Trophoblast cell (in vitro differentiated cells and primary cell): ENCODE results near the gene SST.

Experiments used
- DNase-seq, 2 donors: peaks; one replicate each; pipeline ENCODE4 v3.0.0-alpha.2; 2016
- H2AFZ ChIP-seq: 2 replicates; pipeline ENCODE4 v1.6.1; 2013; ENCODE audit warnings: low read length, moderate library complexity, mild to moderate bottlenecking; ENCODE audit not compliant: insufficient read depth, poor library complexity
- H2AK5ac ChIP-seq: 2 replicates; pipeline ENCODE4 v1.6.1; 2013; ENCODE audit warnings: mild to moderate bottlenecking, low read length
- H2BK120ac ChIP-seq: 2 replicates; pipeline ENCODE4 v1.6.1; 2013; ENCODE audit warnings: low read length, mild to moderate bottlenecking, moderate library complexity; ENCODE audit not compliant: insufficient read depth, poor library complexity
- H2BK12ac ChIP-seq: 2 replicates; pipeline ENCODE4 v1.6.1; 2013; ENCODE audit warnings: mild to moderate bottlenecking, low read length, moderate library complexity
- H2BK5ac ChIP-seq: 2 replicates; pipeline ENCODE4 v1.6.1; 2013; ENCODE audit warnings: low read length, low read depth, moderate library complexity, mild to moderate bottlenecking; ENCODE audit not compliant: poor library complexity
- H3K14ac ChIP-seq: 2 replicates; pipeline ENCODE4 v1.6.1; 2013; ENCODE audit warnings: mild to moderate bottlenecking, low read length
- H3K18ac ChIP-seq: 2 replicates; pipeline ENCODE4 v1.6.1; 2013; ENCODE audit warnings: mild to moderate bottlenecking, low read length
- H3K23ac ChIP-seq: 2 replicates; pipeline ENCODE4 v1.6.1; 2013; ENCODE audit warnings: low read length
- H3K27ac ChIP-seq: 2 replicates; pipeline ENCODE4 v1.5.1; 2013; ENCODE audit warnings: low read depth, mild to moderate bottlenecking, inconsistent platforms, low read length, moderate library complexity
- H3K27me3 ChIP-seq: 2 replicates; pipeline ENCODE4 v1.6.1; 2013; ENCODE audit warnings: inconsistent platforms, mild to moderate bottlenecking, low read length, moderate library complexity; ENCODE audit not compliant: insufficient read depth
- H3K36me3 ChIP-seq, 2 experiments: 1 replicate in 1 of 2; 2 replicates in 1 of 2; pipeline ENCODE4 v1.6.1; 2013; ENCODE audit warnings: low read length in 2 of 2, mild to moderate bottlenecking in 2 of 2, moderate library complexity in 1 of 2; ENCODE audit not compliant: insufficient read depth in 2 of 2, control insufficient read depth in 1 of 2
- H3K4ac ChIP-seq: 2 replicates; pipeline ENCODE4 v1.6.1; 2013; ENCODE audit warnings: low read depth, mild to moderate bottlenecking, low read length, moderate library complexity
- H3K4me1 ChIP-seq, 2 experiments: 1 replicate in 1 of 2; 2 replicates in 1 of 2; pipeline ENCODE4 v1.6.1; 2013; ENCODE audit warnings: low read length in 2 of 2, mild to moderate bottlenecking in 2 of 2, moderate library complexity in 1 of 2; ENCODE audit not compliant: insufficient read depth in 2 of 2, control insufficient read depth in 1 of 2
- H3K4me2 ChIP-seq: 2 replicates; pipeline ENCODE4 v1.6.1; 2013; ENCODE audit warnings: inconsistent platforms, mild to moderate bottlenecking, low read length, moderate library complexity
- H3K4me3 ChIP-seq: 2 replicates; pipeline ENCODE4 v1.5.1; 2013; ENCODE audit warnings: mild to moderate bottlenecking, low read depth, low read length, inconsistent platforms
- H3K79me1 ChIP-seq: one replicate; pipeline ENCODE4 v1.6.1; 2013; ENCODE audit warnings: low read length
- H3K79me2 ChIP-seq: 2 replicates; pipeline ENCODE4 v1.6.1; 2013; ENCODE audit warnings: low read length, mild to moderate bottlenecking; ENCODE audit not compliant: control insufficient read depth, insufficient read depth, poor library complexity
- H3K9ac ChIP-seq: 2 replicates; pipeline ENCODE4 v1.6.1; 2013; ENCODE audit warnings: mild to moderate bottlenecking, low read length
- H3K9me3 ChIP-seq: 2 replicates; pipeline ENCODE4 v1.6.1; 2013; ENCODE audit warnings: low read depth, mild to moderate bottlenecking, control low read depth, inconsistent platforms, low read length; ENCODE audit not compliant: insufficient read depth
- H4K12ac ChIP-seq: 2 replicates; pipeline ENCODE4 v1.6.1; 2013; ENCODE audit warnings: low read depth, mild to moderate bottlenecking, low read length, moderate library complexity
- H4K8ac ChIP-seq: 2 replicates; pipeline ENCODE4 v1.6.1; 2013; ENCODE audit warnings: low read depth, mild to moderate bottlenecking, low read length, moderate library complexity
- H4K91ac ChIP-seq: one replicate; pipeline ENCODE4 v1.6.1; 2013; ENCODE audit warnings: low read depth, mild to moderate bottlenecking, low read length, moderate library complexity
- WGBS: extraction: QIAGEN DNeasy Blood & Tissue Kit; methylation state at CpG from one replicate; pipeline ENCODE4 v1.1.7; 2013; ENCODE audit warnings: missing lambda C conversion rate; ENCODE audit not compliant: insufficient read length, insufficient coverage; ENCODE audit errors: extremely low coverage; 5-methylcytosine and 5-hydroxymethylcytosine counted together

The SST gene

GRCh38 chr3:187678726-187679268, 8.6 kb upstream of the SST start:
- Histone ChIP-seq H3K14ac (no peak overlapping the region), H2AFZ (no peak overlapping the region), H3K27me3 (no peaks in the 10 kb centered on the region), H3K4me2 (no peak overlapping the region), H3K9ac (no peak overlapping the region), H3K79me1 (no peaks in the 10 kb centered on the region), H2BK120ac (no peak overlapping the region), H4K8ac (no peak overlapping the region), H4K91ac (no peak overlapping the region), H3K36me3 (no peaks in the 10 kb centered on the region), H3K4me1 (peaks cover 0 to 2% of the 10 kb centered on the region in 2 experiments), H3K9me3 (peaks cover 1% of the 10 kb centered on the region), H4K12ac (no peak overlapping the region), H2BK5ac (no peak overlapping the region), H3K4me3 (no peak overlapping the region), H2BK12ac (no peak overlapping the region), H3K4ac (no peak overlapping the region), H3K27ac (no peak overlapping the region), H3K23ac (no peak overlapping the region), H2AK5ac (no peak overlapping the region), H3K18ac (no peak overlapping the region), H3K79me2 (no peaks in the 10 kb centered on the region)
- WGBS: no CpG with 5 or more reads among the region's 5 CpGs
- peak; percentile 48 to 72 for DNase-seq

GRCh38 chr3:187677604-187678003, 7.4 kb upstream of the SST start:
- H3K79me2 ChIP-seq: no peaks in the 10 kb centered on the region
- H4K91ac ChIP-seq: no peak overlapping the region
- H3K79me1 ChIP-seq: no peaks in the 10 kb centered on the region
- peaks cover 4 to 6% of the 10 kb centered on the region in 2 experiments for H3K4me1 ChIP-seq
- H3K18ac ChIP-seq: no peak overlapping the region
- DNase-seq: no peak
- H3K9me3 ChIP-seq: peaks cover 1% of the 10 kb centered on the region
- no peak overlapping the region for H3K27ac ChIP-seq
- no peak overlapping the region for H3K9ac ChIP-seq
- H2BK120ac ChIP-seq: no peak overlapping the region
- H3K4me3 ChIP-seq: no peak overlapping the region
- H3K36me3 ChIP-seq: no peaks in the 10 kb centered on the region
- H3K23ac ChIP-seq: no peak overlapping the region
- H3K27me3 ChIP-seq: no peaks in the 10 kb centered on the region
- H2BK5ac ChIP-seq: no peak overlapping the region
- H3K14ac ChIP-seq: no peak overlapping the region
- WGBS: no CpG with 5 or more reads among the region's 1 CpG
- no peak overlapping the region for H3K4ac ChIP-seq
- H3K4me2 ChIP-seq: no peak overlapping the region
- no peak overlapping the region for H2AFZ ChIP-seq
- no peak overlapping the region for H2AK5ac ChIP-seq
- no peak overlapping the region for H2BK12ac ChIP-seq
- no peak overlapping the region for H4K12ac ChIP-seq
- no peak overlapping the region for H4K8ac ChIP-seq

- no peak overlapping the region for H3K27ac ChIP-seq
- no peak overlapping the region for H2BK120ac ChIP-seq
- H2AK5ac ChIP-seq: no peak overlapping the region
- no peaks in the 10 kb centered on the region for H3K79me1 ChIP-seq
- no peak overlapping the region for H3K4me3 ChIP-seq
- H4K91ac ChIP-seq: no peak overlapping the region
- no peak overlapping the region for H4K12ac ChIP-seq
- no peak overlapping the region for H3K14ac ChIP-seq
- H3K18ac ChIP-seq: no peak overlapping the region
- H3K27me3 ChIP-seq: no peaks in the 10 kb centered on the region
- no peak overlapping the region for H2AFZ ChIP-seq
- H3K4me2 ChIP-seq: no peak overlapping the region
- WGBS: no CpG with 5 or more reads among the region's 3 CpGs
- no peak overlapping the region for H2BK12ac ChIP-seq
- no peaks in the 10 kb centered on the region for H3K79me2 ChIP-seq
- H3K9me3 ChIP-seq: no peaks in the 10 kb centered on the region
- peaks cover 7 to 15% of the 10 kb centered on the region in 2 experiments for H3K4me1 ChIP-seq
- H3K9ac ChIP-seq: no peak overlapping the region
- H2BK5ac ChIP-seq: no peak overlapping the region
- no peak overlapping the region for H3K23ac ChIP-seq
- DNase-seq: peak; percentile 22 to 49
- H4K8ac ChIP-seq: no peak overlapping the region
- no peak overlapping the region for H3K4ac ChIP-seq
- no peaks in the 10 kb centered on the region for H3K36me3 ChIP-seq
These were observed 2.8 kb upstream of the SST start for GRCh38 chr3:187673012-187673411.

- H3K27ac ChIP-seq: no peak overlapping the region
- no peaks in the 10 kb centered on the region for H3K79me2 ChIP-seq
- no peak overlapping the region for H3K4ac ChIP-seq
- DNase-seq: no peak
- H4K91ac ChIP-seq: no peak overlapping the region
- H2AFZ ChIP-seq: no peak overlapping the region
- H4K12ac ChIP-seq: no peak overlapping the region
- H3K18ac ChIP-seq: no peak overlapping the region
- H3K36me3 ChIP-seq: no peaks in the 10 kb centered on the region
- no peak overlapping the region for H3K14ac ChIP-seq
- H3K27me3 ChIP-seq: no peaks in the 10 kb centered on the region
- no peak overlapping the region for H2BK120ac ChIP-seq
- H4K8ac ChIP-seq: no peak overlapping the region
- H2BK12ac ChIP-seq: no peak overlapping the region
- no peak overlapping the region for H3K9ac ChIP-seq
- H3K23ac ChIP-seq: no peak overlapping the region
- no peaks in the 10 kb centered on the region for H3K79me1 ChIP-seq
- H3K4me3 ChIP-seq: no peak overlapping the region
- peaks cover 2 to 9% of the 10 kb centered on the region in 2 experiments for H3K4me1 ChIP-seq
- H3K4me2 ChIP-seq: no peak overlapping the region
- no peaks in the 10 kb centered on the region for H3K9me3 ChIP-seq
- no peak overlapping the region for H2BK5ac ChIP-seq
- H2AK5ac ChIP-seq: no peak overlapping the region
These were observed 2.7 kb downstream of the SST start for GRCh38 chr3:187667526-187667925.
